Activated CD4-positive, alpha-beta T cell treated with anti-CD3 and anti-CD28 coated beads, Interleukin-2, amount 50 U/mL, for 4 hours (primary cell): ENCODE data around the gene DCN.
A peak's percentile ranks its signal among the peaks of the same experiment; 100 is the strongest.

Experiments
- DNase-seq, 2 experiments: peaks; one replicate each; pipeline ENCODE4 v3.0.0-alpha.2; 2020

The DCN gene

DNA sequence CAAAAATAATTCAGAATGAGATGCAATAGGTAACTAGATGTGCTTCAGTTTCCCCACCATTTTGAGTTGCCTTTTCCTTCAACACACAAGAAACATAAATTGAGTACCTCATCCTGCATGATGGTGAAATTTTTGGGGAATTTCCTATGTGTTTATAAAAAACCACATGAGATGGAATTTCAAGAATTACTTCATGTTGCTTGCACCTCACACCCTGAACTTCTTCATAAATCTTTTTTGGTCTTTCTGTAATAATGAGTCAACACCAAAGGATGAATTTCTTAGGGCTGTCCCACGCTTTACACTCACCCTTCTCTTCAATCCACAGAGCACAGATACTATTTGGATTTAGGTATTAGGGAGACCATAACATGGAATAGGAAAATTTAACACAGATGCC is 48.7 kb downstream of the DCN start:
- no peak for DNase-seq

- no peak for DNase-seq
These were observed 52.8 kb downstream of the DCN start for GRCh38 chr12:91129662-91130362.

DNA sequence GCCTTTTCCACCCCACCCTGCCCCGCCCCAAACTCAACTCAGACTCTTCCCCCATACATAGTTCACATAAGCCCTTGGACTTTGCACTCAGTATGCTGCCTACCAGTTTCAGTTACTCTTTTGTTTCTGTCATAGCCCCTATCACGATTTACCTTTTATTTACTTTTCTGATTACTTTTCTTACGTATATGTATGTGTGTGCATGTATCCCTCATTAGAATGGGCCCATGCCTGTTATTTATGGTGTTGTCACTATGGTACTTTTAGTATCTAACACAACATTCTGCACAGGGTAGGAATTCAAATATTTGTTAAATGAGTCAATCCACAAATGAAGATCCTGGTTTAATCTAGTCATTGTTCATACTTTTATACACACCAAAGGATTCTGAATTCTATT is 54.9 kb downstream of the DCN start:
- no peak for DNase-seq

GRCh38 chr12:91127306-91127705 is 55.3 kb downstream of the DCN start:
- DNase-seq, result no peak

- no peak for DNase-seq
These were observed 56.1 kb downstream of the DCN start for GRCh38 chr12:91126516-91126915.

DNA sequence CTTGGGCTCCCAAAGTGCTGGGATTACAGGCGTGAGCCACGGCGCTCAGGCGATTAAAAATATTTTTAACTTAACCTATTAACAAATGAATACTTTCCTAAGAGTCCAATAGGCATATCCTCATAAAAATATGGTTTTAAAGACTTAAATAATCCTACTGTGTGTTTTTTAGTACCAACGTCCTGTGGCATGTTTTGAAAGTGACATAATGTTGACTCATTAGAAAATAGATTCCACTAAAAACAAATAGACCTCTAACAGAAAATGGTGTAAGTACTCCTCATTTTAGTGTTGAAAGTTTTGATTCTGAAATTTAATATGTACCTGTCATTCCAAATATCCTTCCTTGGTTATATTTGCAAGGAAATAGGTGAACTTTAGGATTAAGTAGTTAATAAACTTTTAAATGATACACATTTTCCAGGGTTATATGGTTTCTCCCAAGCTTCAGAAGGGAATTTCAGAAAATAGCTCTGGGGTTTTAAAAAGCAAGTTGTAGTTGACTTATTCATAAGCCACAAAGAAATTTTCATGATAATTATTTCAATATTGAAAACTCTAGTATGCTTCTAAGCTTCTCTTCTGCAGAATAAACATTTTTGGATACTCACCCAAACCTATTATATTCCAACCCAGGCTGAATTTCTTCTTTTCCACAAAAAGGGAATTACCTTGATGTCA is 59.2 kb downstream of the DCN start:
- no peak for DNase-seq

- DNase-seq, result no peak
These were observed 61.8 kb downstream of the DCN start for GRCh38 chr12:91120781-91121180.

- no peak for DNase-seq
These were observed 63.5 kb downstream of the DCN start for GRCh38 chr12:91119089-91119488.

DNA sequence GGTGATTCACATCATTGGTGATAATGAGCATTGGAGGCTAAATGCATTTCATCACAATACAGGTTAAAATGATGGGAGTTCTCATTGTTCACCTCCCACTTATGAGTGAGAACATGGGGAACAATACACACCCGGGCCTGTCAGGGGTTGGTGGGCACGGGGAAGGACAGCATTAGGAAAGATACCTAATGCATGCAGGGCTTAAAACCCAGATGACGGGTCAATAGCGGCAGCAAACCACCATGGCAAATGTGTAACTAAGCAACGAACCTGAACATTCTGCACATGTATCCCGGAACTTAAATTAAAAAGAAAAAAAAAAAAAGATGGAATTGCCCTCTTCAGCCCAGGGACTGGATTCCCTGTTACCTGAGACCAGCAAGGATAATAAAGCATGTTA is 69.0 kb downstream of the DCN start:
- DNase-seq, result no peak

DNA sequence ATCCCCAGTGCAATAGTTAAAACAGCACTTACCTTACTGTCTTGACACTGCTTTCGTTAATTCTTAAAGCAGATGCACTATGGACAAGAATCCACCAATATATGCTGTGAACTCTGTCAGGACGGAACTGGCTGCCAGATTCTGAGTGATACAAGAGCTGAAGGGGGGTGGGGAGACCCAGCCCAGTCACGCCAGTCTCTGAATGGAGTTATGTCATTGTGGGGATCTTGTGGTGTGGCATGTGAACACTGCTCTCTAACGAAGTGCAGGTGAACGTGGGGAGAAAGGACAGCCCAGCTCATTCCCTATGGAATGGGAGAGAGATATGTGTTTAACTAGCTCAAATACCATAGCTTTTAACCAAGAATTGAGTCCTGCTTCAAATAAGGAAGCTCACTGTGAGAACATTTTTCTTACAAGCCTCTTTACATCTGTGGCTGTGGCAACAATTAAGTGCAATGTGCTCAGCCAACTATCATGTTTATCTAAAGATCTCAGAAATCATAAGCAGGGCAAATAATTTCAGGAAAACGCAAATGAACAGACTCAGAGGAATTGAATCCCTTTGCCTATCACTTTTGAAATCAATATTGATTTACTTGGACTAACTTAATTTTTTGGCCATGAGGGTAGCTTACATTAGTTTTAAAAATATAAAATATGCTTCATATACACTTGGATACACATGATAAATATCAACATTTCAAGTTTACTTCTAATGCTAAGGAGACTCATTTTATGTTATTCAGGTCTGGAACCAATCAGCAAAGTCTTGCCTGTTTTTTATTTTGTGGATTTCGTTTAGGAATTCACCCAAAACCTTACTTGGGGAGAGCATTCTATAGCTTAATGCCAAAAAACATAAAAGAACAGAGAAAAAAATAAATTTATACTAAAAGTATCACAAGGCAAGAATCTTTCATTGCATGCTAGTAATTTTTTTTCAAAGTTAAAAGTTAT is 71.0 kb downstream of the DCN start, which contains the start of gene LUM:
TSS of gene LUM (minus strand) at position 129 of the 960 bp plus-strand sequence. CDS start 2,515 bp downstream, outside the sequence.
- DNase-seq, result no peak

DNA sequence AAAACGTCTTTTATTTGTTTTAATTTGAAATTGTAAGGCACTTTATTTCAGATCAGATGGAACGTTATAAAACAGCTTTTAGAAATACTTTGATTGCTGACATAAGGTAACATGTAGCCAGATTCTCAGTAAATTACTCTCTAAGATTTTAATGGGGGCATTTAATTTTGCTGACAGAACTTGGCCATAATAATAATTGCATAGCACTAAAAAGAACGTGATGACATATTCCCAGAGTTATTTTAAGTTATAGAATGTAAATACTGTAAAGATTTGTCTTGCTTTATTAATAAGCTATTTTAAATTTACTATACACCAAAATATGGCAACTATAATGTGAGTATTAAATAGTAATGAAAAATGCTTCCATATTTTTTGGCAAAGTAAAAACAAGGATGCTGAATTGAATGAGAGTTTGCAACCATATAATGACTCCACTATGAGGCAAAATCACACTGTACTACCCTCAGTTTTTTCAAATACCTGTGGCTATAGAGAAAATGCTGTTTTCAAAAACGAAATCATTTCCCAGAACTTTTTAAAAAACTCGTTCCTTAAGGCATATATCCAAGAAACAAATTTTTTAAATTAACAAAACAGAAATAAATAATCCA is 72.2 kb downstream of the DCN start:
- DNase-seq, result no peak

DNA sequence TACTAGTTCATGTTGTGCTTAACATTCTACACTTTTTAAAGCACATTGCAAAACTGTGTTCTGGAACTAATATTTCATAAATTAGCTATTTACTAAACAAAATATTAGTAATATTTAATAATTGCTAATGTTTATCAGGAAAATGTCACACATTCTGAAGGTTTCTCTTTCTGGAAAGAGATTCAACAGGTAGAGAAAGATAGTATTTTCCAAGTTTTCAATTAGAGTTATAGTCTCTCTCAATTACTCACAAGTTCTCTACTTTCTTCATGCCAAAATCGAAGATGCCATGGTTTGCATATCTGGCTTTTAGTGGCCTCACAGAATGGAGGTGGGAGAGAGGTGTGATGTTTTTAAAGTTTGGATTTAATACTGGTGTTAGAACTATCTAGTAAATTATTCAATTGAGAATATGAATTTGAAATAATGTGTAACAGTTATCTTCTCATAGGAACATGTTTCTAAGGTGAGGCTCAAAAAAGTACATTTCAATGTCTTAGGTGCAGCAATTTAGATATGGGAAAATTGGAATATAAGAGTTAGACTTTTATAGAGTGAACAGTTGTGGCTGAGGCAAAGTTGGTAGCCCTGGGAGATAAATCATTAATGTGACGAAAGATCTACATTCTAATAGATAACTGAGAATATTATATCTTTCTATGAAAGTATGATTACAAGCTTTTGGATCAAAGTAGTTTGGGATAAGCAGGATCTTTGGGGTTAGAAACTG is 72.9 kb downstream of the DCN start:
- DNase-seq, result no peak

DNA sequence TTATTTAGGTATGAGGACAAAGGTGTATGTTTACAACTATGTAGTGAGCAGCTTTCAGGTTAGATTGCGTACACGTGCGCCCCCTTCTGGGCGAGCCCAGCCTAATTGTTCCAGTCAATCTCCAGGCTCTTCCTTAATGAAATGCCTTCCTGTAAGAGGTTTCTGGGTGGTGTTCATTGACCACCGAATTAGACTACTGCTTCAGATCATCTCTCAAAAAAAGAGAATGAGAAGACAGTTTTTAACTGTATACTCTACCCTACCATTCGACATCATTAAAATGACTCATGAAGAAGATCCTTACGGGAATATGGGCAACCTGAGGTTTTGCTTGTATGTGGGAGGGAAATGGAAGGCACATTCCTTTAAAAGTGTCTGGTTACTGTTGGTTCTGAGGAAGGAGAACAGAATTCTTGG is 73.5 kb downstream of the DCN start:
- peak; percentile 2 to 10 for DNase-seq

GRCh38 chr12:91108196-91108755 is 74.3 kb downstream of the DCN start:
- no peak for DNase-seq

GRCh38 chr12:91106283-91106682 is 76.3 kb downstream of the DCN start:
- no peak for DNase-seq

GRCh38 chr12:91105807-91106206 is 76.8 kb downstream of the DCN start:
- DNase-seq, result no peak

DNA sequence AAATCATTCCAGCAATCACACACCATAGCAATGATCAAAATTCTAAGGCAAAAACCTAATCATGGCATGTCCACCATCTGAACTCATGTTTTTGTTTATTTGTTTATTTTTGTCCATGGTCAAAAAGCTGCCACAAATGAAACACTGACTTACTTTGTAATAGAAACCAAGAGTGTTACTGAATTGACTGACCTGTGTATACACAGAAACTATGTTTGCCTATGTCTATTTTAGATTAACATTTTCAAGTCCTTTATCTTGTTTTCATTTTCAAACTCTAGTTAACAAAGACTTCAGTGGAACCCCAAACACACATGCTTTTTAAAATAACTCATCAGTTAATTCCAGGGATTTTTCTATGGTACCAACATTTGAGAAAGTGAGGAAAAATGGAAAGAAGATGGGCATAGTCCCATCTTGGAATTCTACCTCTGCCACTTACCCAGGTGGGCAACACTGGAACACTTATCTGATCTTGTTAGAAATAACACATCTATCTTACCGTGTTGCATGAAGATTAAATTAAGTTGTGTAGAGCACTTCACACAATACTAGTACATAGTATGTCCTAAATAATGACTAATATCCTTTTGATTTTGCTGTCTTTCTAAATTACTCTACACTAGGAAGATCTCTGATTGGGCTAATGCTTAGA is 77.7 kb downstream of the DCN start:
- no peak for DNase-seq

- DNase-seq, result no peak
These were observed 79.0 kb downstream of the DCN start for GRCh38 chr12:91103624-91104023.

GRCh38 chr12:91103101-91103500 is 79.5 kb downstream of the DCN start:
- DNase-seq, result no peak

GRCh38 chr12:91100906-91101305 is 81.7 kb downstream of the DCN start:
- DNase-seq, result no peak

- DNase-seq, result no peak
These were observed 82.8 kb downstream of the DCN start for GRCh38 chr12:91099836-91100235.
